ENCODE measurements around the gene MTMR3. TPM values are rescaled to one million over a fixed set of nuclear protein-coding genes. Genes with fewer than 3 reads are reported as not detected.
A peak's percentile ranks its signal among the peaks of the same experiment; 100 is the strongest.

MTMR3 gene
- total RNA-seq (2022), result 27.3 and 30.2 TPM in 2 replicates
- percentile 79 among the genes with signal in this experiment for Bru-seq, nascent RNA
- BruChase-seq, experiment 1, labeled RNA remaining after a 2-hour chase, result percentile 72 among the genes with signal in this experiment
- percentile 68 among the genes with signal in this experiment for BruChase-seq, experiment 2, labeled RNA remaining after a 6-hour chase
- long read RNA-seq, full-length matches to known transcripts, result 10 of 22 reads
- long read RNA-seq, partial matches to known transcripts, result 4 of 22 reads
- long read RNA-seq, other reads (novel, unspliced or antisense), result 8 of 22 reads

GRCh38 chr22:29883045-29883774 is at the start of gene MTMR3:
Gene MTMR3, plus strand, starts transcription at chr22:29883174. Its CDS starts 87,886 bp downstream, at chr22:29971060.
- ChIA-PET CTCF (interaction anchor here (0.6 to 1.7 kb wide), 24 partner anchors 10 to 530 kb away, joined by 3 to 18 read pairs (median 4); partner anchors contain the start of gene ASCC2), POLR2A (interaction anchor here (0.6 to 1.2 kb wide), 11 partner anchors 21 to 502 kb away, joined by 5 to 13 read pairs (median 7); partner anchors contain the start of genes ASCC2 and THOC5)
- H3K36me3 Mint-ChIP-seq (ENCODE audit: insufficient read depth, unreplicated experiment), result no peaks in the 10 kb centered on the region
- no peaks in the 10 kb centered on the region for H3K9me3 Mint-ChIP-seq (ENCODE audit: unreplicated experiment)
- H3K4me3 Mint-ChIP-seq (ENCODE audit: unreplicated experiment), result peak within 1 kb of the TSS; percentile 74
- peak; percentile 93 to 97 for DNase-seq
- BruUV-seq (replicated peaks), result no TSS peak
- H3K27ac Mint-ChIP-seq (ENCODE audit: unreplicated experiment), result no peak within 1 kb of the TSS
- no peaks in the 10 kb centered on the region for H3K4me1 Mint-ChIP-seq (ENCODE audit: low read depth, unreplicated experiment)
- no peaks in the 10 kb centered on the region for H3K27me3 Mint-ChIP-seq (ENCODE audit: insufficient read depth, unreplicated experiment)
- peak within 1 kb of the TSS; percentile 81 for H3K4me3 ChIP-seq (ENCODE audit: low read depth, low read length)
- TF ChIP-seq CTCF (IDR thresholded peaks at IDR 0.05; ENCODE audit: insufficient read depth in 1 of 2, low read depth in 1 of 2, low read length in 1 of 2, severe bottlenecking in 1 of 2, unreplicated experiment in 1 of 2), result peak; percentile 47 to 57
- H3K9me3 ChIP-seq, result no peaks in the 10 kb centered on the region
- no peaks in the 10 kb centered on the region for H3K27me3 ChIP-seq (replicated peaks; ENCODE audit: control insufficient read depth, insufficient read depth, low read length)
- H3K4me1 ChIP-seq, result 0 out of 2 replicates have a peak, but pooled peaks cover 3% of the 10 kb centered on the region
- H3K36me3 ChIP-seq (ENCODE audit: control insufficient read depth, insufficient read depth, low read length), result no peaks in the 10 kb centered on the region
- intact Hi-C loops (cut with micrococcal nuclease; ENCODE audit: unreplicated experiment), result loop anchor here (1.0 to 5.0 kb wide), 2 partner anchors 122 to 204 kb away; no protein-coding TSS in a partner anchor

- BruUV-seq (replicated peaks), result no TSS peak
- no peak overlapping the region for H3K4me3 Mint-ChIP-seq (ENCODE audit: unreplicated experiment)
- intact Hi-C loops (cut with micrococcal nuclease; ENCODE audit: unreplicated experiment), result no loop called here
These were observed 49.5 kb upstream of the MTMR3 start for GRCh38 chr22:29833392-29833965.

More at GRCh38 chr22:29833392-29833965, 49.5 kb upstream of the MTMR3 start:
- Histone ChIP-seq H3K4me3 (ENCODE audit: low read depth, low read length) (no peak overlapping the region), H3K9me3 (no peaks in the 10 kb centered on the region), H3K4me1 (no peaks in the 10 kb centered on the region), H3K36me3 (ENCODE audit: control insufficient read depth, insufficient read depth, low read length) (peaks cover 2% of the 10 kb centered on the region), H3K27me3 (replicated peaks; ENCODE audit: control insufficient read depth, insufficient read depth, low read length) (no peaks in the 10 kb centered on the region)
- ChIA-PET POLR2A (interaction anchor here (0.6 kb wide), 3 partner anchors 96 to 700 kb away, joined by 3 read pairs; no protein-coding TSS in a partner anchor), CTCF (no interaction called here)
- peaks cover 18% of the 10 kb centered on the region for H3K36me3 Mint-ChIP-seq (ENCODE audit: insufficient read depth, unreplicated experiment)
- no peak overlapping the region for H3K27ac Mint-ChIP-seq (ENCODE audit: unreplicated experiment)
- TF ChIP-seq CTCF (IDR thresholded peaks at IDR 0.05; ENCODE audit: insufficient read depth in 1 of 2, low read depth in 1 of 2, low read length in 1 of 2, severe bottlenecking in 1 of 2, unreplicated experiment in 1 of 2), result no peak
- no peaks in the 10 kb centered on the region for H3K4me1 Mint-ChIP-seq (ENCODE audit: low read depth, unreplicated experiment)
- no peak for DNase-seq
- no peaks in the 10 kb centered on the region for H3K27me3 Mint-ChIP-seq (ENCODE audit: insufficient read depth, unreplicated experiment)
- no peaks in the 10 kb centered on the region for H3K9me3 Mint-ChIP-seq (ENCODE audit: unreplicated experiment)

Measured in Caco-2 (cell line).